Left lung (tissue), 10 donors: ENCODE data around the gene SLC24A5. TPM values are rescaled to one million over a fixed set of nuclear protein-coding genes. Genes with fewer than 3 reads are reported as not detected.

Experiments used
- ATAC-seq: fragments of 200-7000 bp; cut with Tn5 transposase; one replicate; pipeline ENCODE4 v1.9.1; 2020; ENCODE audit warnings: moderate library complexity
- DNase-seq, 4 donors: peaks; one replicate each; pipeline ENCODE4 v3.0.0-alpha.2; 2013 to 2020
- H3K27ac ChIP-seq, 2 donors: fragments of 200-600 bp; sonication (generic) in 1 of 2; one replicate each; pipeline versions ENCODE4 v1.5.0 to v1.8.0; 2020 to 2021
- H3K27me3 ChIP-seq, 2 donors: fragments of 200-600 bp; sonication (generic) in 1 of 2; one replicate each; pipeline versions ENCODE4 v1.5.0 to v1.8.0; 2020 to 2021
- H3K36me3 ChIP-seq, 2 donors: fragments of 200-600 bp; sonication (generic) in 1 of 2; one replicate each; pipeline versions ENCODE4 v1.5.0 to v1.8.0; 2020 to 2021
- H3K4me1 ChIP-seq, 2 donors: fragments of 200-600 bp; one replicate each; pipeline ENCODE4 v1.8.0; 2021
- H3K4me3 ChIP-seq, 2 donors: fragments of 200-600 bp; sonication (generic) in 1 of 2; one replicate each; pipeline versions ENCODE4 v1.5.0 to v1.8.0; 2020 to 2021; ENCODE audit warnings: mild to moderate bottlenecking in 1 of 2
- H3K9me3 ChIP-seq, 2 donors: fragments of 200-600 bp; sonication (generic) in 1 of 2; one replicate each; pipeline versions ENCODE4 v1.5.0 to v1.8.0; 2020 to 2021
- intact Hi-C, 2 donors: fragments of 100-400 bp; cut with DNase I; formaldehyde crosslinking; loops; one replicate each; pipeline versions ENCODE4 v1.11.2 to v1.14.2; 2022
- polyA plus RNA-seq, 6 donors: library from polyadenylated mRNA; unstranded; fragments of 120-200 nt; gene quantifications; one replicate each; pipeline ENCODE4 v1.2.1, GENCODE V29; 2013; ENCODE audit not compliant: insufficient read length in 6 of 6
- total RNA-seq, 2 donors: library from RNA; stranded (reverse); fragmentation: NEBNext Ultra II Directional; extraction: Animal tissue kit (Norgen Biotek cat#: 25700); gene quantifications; one replicate each; pipeline ENCODE4 v1.2.1, GENCODE V29; 2021
- TF ChIP-seq, protein P1 (sequence below), 2 donors: fragments of 200-600 bp; sonication (generic) in 1 of 2; IDR thresholded peaks; one replicate each; pipeline versions ENCODE4 v1.5.0 to v1.8.0; 2021; ENCODE audit warnings: antibody characterized with exemption in 2 of 2
- donor health status: DM: no; HTN: yes; CAD: no.
- donor health status: DM: no; HTN: no; CAD: no.

Gene SLC24A5
- total and polyA plus RNA-seq, 8 donors: 0.14 to 6.5 (median 0.47) TPM; not detected in 1

DNA sequence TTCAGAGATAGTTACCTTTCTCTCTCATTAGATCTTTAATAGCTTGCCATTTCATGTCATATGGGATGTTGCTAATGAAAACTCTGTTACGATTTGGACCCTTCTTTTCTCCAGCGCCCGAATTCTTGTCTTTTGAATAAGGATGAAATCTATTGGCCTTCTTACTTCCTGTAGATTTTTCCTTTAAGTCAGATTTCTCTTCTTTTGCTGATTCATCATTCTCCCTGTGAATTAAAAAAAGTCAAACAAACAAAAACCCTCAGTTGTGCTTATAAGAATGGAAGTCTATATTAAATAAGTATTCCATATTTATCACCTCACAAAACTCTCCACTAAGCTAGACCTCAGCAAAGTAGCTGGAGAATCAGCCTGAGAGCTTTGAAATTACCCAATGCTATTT lies 47.8 kb downstream of the SLC24A5 start:
- Histone ChIP-seq H3K36me3 (no peaks in the 10 kb centered on the region), H3K27me3 (no peaks in the 10 kb centered on the region), H3K9me3 (no peaks in the 10 kb centered on the region), H3K4me1 (no peaks in the 10 kb centered on the region), H3K4me3 (no peak overlapping the region), H3K27ac (no peak overlapping the region)
- TF ChIP-seq, protein P1, sequence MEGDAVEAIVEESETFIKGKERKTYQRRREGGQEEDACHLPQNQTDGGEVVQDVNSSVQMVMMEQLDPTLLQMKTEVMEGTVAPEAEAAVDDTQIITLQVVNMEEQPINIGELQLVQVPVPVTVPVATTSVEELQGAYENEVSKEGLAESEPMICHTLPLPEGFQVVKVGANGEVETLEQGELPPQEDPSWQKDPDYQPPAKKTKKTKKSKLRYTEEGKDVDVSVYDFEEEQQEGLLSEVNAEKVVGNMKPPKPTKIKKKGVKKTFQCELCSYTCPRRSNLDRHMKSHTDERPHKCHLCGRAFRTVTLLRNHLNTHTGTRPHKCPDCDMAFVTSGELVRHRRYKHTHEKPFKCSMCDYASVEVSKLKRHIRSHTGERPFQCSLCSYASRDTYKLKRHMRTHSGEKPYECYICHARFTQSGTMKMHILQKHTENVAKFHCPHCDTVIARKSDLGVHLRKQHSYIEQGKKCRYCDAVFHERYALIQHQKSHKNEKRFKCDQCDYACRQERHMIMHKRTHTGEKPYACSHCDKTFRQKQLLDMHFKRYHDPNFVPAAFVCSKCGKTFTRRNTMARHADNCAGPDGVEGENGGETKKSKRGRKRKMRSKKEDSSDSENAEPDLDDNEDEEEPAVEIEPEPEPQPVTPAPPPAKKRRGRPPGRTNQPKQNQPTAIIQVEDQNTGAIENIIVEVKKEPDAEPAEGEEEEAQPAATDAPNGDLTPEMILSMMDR (IDR thresholded peaks at IDR 0.05): no peak
- DNase-seq (no peak), ATAC-seq (no peak)
- intact Hi-C loops: no loop called here

DNA sequence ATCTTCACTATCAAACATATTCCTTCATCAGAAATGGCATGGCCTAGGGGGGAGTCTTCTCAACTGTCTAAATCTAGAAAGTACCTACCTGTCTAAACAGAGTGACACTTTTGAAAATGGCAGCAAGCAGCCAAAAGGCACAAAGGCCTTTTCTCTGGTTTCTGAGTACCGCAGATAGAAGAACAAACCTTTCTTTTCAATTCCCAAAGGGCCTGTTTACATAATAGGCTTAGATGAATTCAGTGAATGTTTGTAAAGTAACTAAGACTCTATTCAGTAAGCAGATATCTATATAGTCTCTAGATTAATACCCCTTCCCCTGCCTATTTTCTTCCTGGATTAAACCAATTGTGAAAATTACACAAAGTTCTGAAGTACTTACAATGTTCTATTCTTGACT lies 50.2 kb downstream of the SLC24A5 start:
- H3K4me1 ChIP-seq: no peaks in the 10 kb centered on the region
- TF ChIP-seq, protein P1 (IDR thresholded peaks at IDR 0.05): no peak
- H3K36me3 ChIP-seq: no peaks in the 10 kb centered on the region
- no peak for DNase-seq
- H3K27ac ChIP-seq: no peak overlapping the region
- H3K9me3 ChIP-seq: no peaks in the 10 kb centered on the region
- H3K27me3 ChIP-seq: no peaks in the 10 kb centered on the region
- ATAC-seq: no peak
- H3K4me3 ChIP-seq: no peak overlapping the region
- intact Hi-C loops: loop anchor here in 1 of 2 donors (10.0 kb wide), 1 partner anchor 64 kb away; no protein-coding TSS in a partner anchor

DNA sequence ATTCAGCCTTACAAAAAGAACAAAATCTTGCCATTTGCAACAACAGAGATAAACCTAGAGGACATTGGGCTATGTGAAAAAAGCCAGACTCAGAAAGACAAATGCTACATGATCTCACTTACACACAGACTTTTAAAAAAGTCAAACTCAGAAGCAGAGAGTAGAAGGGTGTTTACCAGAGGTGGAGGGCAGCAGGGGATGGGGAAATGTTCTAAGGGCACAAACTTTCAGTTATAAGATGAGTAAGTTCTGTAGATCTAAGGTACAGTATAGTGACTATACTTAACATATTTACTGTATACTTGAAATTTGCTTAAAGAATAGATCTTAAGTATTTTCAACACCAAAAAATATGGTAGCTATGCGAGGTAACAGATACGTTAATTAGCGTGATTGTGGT lies 54.3 kb downstream of the SLC24A5 start:
- peaks cover 0 to 8% of the 10 kb centered on the region in 2 donors for H3K4me1 ChIP-seq
- no peak for DNase-seq
- intact Hi-C loops: loop anchor here in 1 of 2 donors (10.0 kb wide), 1 partner anchor 60 kb away; no protein-coding TSS in a partner anchor
- H3K27ac ChIP-seq: no peak overlapping the region
- no peak for ATAC-seq
- peaks cover 11 to 34% of the 10 kb centered on the region in 2 donors for H3K27me3 ChIP-seq
- H3K36me3 ChIP-seq: no peaks in the 10 kb centered on the region
- TF ChIP-seq, protein P1 (IDR thresholded peaks at IDR 0.05): no peak
- H3K9me3 ChIP-seq: no peaks in the 10 kb centered on the region
- no peak overlapping the region for H3K4me3 ChIP-seq

DNA sequence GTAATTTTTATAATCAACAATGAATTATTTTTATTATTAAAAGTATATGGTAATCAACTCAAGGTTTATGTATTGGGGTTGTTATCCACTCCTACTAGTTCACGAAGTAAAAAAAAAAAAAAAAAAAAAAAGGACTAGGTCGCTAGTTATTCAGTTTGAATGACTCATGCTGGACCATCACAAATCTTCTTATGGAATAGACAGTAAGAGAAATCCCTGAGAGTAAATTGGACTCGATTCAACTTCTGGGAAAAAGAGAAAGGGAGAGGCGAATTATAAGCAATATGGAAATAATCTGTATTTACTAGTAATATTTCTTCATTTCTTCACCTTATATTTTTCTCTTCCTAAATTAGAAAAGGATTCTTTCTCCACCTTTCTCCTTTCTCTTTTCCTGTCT lies 55.3 kb downstream of the SLC24A5 start:
- peaks cover 0 to 8% of the 10 kb centered on the region in 2 donors for H3K4me1 ChIP-seq
- no peaks in the 10 kb centered on the region for H3K9me3 ChIP-seq
- no peak for DNase-seq
- no peak for ATAC-seq
- no peak overlapping the region for H3K27ac ChIP-seq
- no peaks in the 10 kb centered on the region for H3K36me3 ChIP-seq
- peaks cover 11 to 34% of the 10 kb centered on the region in 2 donors for H3K27me3 ChIP-seq
- intact Hi-C loops: loop anchor here in 1 of 2 donors (10.0 kb wide), 1 partner anchor 59 kb away; no protein-coding TSS in a partner anchor
- TF ChIP-seq, protein P1 (IDR thresholded peaks at IDR 0.05): no peak
- H3K4me3 ChIP-seq: no peak overlapping the region

DNA sequence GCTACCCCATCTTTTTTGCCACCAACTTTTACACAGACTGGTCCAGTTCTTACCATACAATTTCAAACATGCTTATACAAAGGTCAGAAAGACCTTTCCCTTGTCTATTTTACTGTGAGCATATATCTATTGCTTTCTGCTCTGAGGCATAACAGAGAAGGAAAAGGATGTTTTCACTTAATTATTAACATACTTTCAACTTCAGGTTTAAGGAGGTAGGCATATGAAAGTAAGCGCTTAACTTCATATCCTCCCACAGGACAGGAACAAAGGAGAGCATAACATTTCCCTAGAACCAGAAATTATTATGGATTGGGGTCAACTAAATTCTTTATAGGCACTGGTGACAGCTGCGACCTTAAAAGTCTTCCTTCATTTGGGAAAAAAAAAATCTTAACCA lies 56.2 kb downstream of the SLC24A5 start:
- Histone ChIP-seq H3K27ac (no peak overlapping the region), H3K27me3 (peaks cover 11 to 34% of the 10 kb centered on the region in 2 donors), H3K4me3 (peak overlapping the region in 1 of 2 donors; percentile 61), H3K36me3 (no peaks in the 10 kb centered on the region), H3K4me1 (peaks cover 0 to 8% of the 10 kb centered on the region in 2 donors), H3K9me3 (no peaks in the 10 kb centered on the region)
- no peak for ATAC-seq
- intact Hi-C loops: loop anchor here in 1 of 2 donors (10.0 kb wide), 1 partner anchor 58 kb away; no protein-coding TSS in a partner anchor
- DNase-seq: no peak
- TF ChIP-seq, protein P1 (IDR thresholded peaks at IDR 0.05): no peak
